K562 (cell line): ENCODE measurements around the gene AGRN. TPM values are rescaled to one million over a fixed set of nuclear protein-coding genes. Genes with fewer than 3 reads are reported as not detected.

ENCODE experiments used
- ATAC-seq: fragments of 200-7000 bp; cut with Tn5 transposase; 3 replicates; pipeline ENCODE4 v1.9.1; 2020; ENCODE audit warnings: moderate library complexity
- BruUV-seq: library from RNA; stranded (reverse); fragments of 400-500 nt; replicated peaks from 2 replicates; lab custom pipeline; 2021; lab: Mats Ljungman, UMichigan
- CTCF ChIA-PET: fragments of 300-600 bp; formaldehyde crosslinking; extraction: SDS; loops from one replicate; lab custom pipeline; 2021; ENCODE audit warnings: low intra/inter-chr PET ratio; lab: Yijun Ruan, JAX
- POLR2A ChIA-PET: fragments of 300-600, 350-650 bp; sonication (Branson Sonifier 250); formaldehyde crosslinking; extraction: SDS; loops from one replicate; lab custom pipeline; 2021; ENCODE audit warnings: antibody characterized with exemption, inconsistent platforms; lab: Yijun Ruan, JAX
- DNase-seq, 4 experiments: peaks; one replicate each; pipeline versions ENCODE4 v3.0.0 to v3.0.0-alpha.2; 2011 to 2018; ENCODE audit warnings: low spot score in 3 of 4, mixed read lengths in 3 of 4; ENCODE audit errors: extremely low read depth in 1 of 4
- FAIRE-seq: peaks from 2 replicates; lab custom pipeline; 2011; peaks lifted over from hg19 to GRCh38; lab: Jason Lieb, UNC
- H2AFZ ChIP-seq: 2 replicates; pipeline ENCODE4 v1.6.0; 2011; ENCODE audit warnings: low read depth, low read length, control low read depth, inconsistent platforms
- H3K27ac ChIP-seq: fragments of 200-600 bp; 3 replicates; pipeline ENCODE4 v1.8.0; 2011; ENCODE audit warnings: low read depth, mild to moderate bottlenecking, control low read depth, inconsistent platforms, low read length, moderate library complexity, mixed read lengths; ENCODE audit errors: extremely low read depth
- H3K27me3 ChIP-seq, 2 experiments: fragments of 300-600 bp in 1 of 2; 2 replicates in 1 of 2; 3 replicates in 1 of 2; pipeline versions ENCODE4 v1.6.0 to v1.8.0; 2011; ENCODE audit warnings: inconsistent platforms in 2 of 2, low read length in 2 of 2, mild to moderate bottlenecking in 1 of 2, mixed read lengths in 1 of 2, moderate library complexity in 1 of 2; ENCODE audit not compliant: control insufficient read depth in 2 of 2, insufficient read depth in 2 of 2
- H3K36me3 ChIP-seq: fragments of 300-600 bp; 3 replicates; pipeline ENCODE4 v1.8.0; 2011; ENCODE audit warnings: mild to moderate bottlenecking, low read length, inconsistent platforms; ENCODE audit not compliant: control insufficient read depth, insufficient read depth
- H3K4me1 ChIP-seq, 2 experiments: fragments of 200-600 bp in 1 of 2; replicated peaks in 1 of 2; 2 replicates in 1 of 2; 3 replicates in 1 of 2; pipeline versions ENCODE4 v1.5.1 to v1.8.0; 2011; ENCODE audit warnings: inconsistent platforms in 2 of 2, low read length in 2 of 2, mild to moderate bottlenecking in 1 of 2, mixed read lengths in 1 of 2, moderate library complexity in 1 of 2; ENCODE audit not compliant: control insufficient read depth in 2 of 2, insufficient read depth in 2 of 2
- H3K4me2 ChIP-seq: 2 replicates; pipeline ENCODE4 v1.6.1; 2011; ENCODE audit warnings: low read length, control low read depth, inconsistent platforms, mixed read lengths; ENCODE audit not compliant: insufficient read depth
- H3K4me3 ChIP-seq: fragments of 200-600 bp; sonication (generic), shearing (Covaris generic); 2 replicates; pipeline ENCODE4 v1.5.1; 2016; ENCODE audit warnings: control low read depth, inconsistent platforms
- H3K79me2 ChIP-seq: fragments of 200-600 bp; 3 replicates; pipeline ENCODE4 v1.8.0; 2011; ENCODE audit warnings: low read length, inconsistent platforms; ENCODE audit not compliant: control insufficient read depth, insufficient read depth
- H3K9ac ChIP-seq, 2 experiments: 2 replicates each; pipeline versions ENCODE4 v1.6.0 to v1.6.1; 2011; ENCODE audit warnings: low read depth in 2 of 2, low read length in 2 of 2, control low read depth in 1 of 2, inconsistent platforms in 1 of 2, mild to moderate bottlenecking in 1 of 2, mixed read lengths in 1 of 2; ENCODE audit not compliant: insufficient read depth in 1 of 2
- H3K9me1 ChIP-seq: one replicate; pipeline ENCODE4 v1.6.0; 2011; ENCODE audit warnings: inconsistent platforms, mild to moderate bottlenecking, low read length, moderate library complexity; ENCODE audit not compliant: control insufficient read depth, insufficient read depth
- H3K9me3 ChIP-seq: replicated peaks from 2 replicates; pipeline ENCODE4 v1.5.1; 2011; ENCODE audit warnings: low read depth, low read length, inconsistent platforms; ENCODE audit not compliant: control insufficient read depth, insufficient read depth
- H4K20me1 ChIP-seq: replicated peaks from 2 replicates; pipeline ENCODE4 v1.6.1; 2011; ENCODE audit warnings: low read length, inconsistent platforms, mixed read lengths; ENCODE audit not compliant: control insufficient read depth, insufficient read depth
- BDP1 ChIP-seq: IDR thresholded peaks from 3 replicates; pipeline ENCODE4 v1.6.1; 2011; ENCODE audit not compliant: insufficient read length, insufficient read depth
- CC2D1A ChIP-seq: fragments of 450-650 bp; IDR thresholded peaks from 2 replicates; pipeline ENCODE4 v1.6.1; 2017; ENCODE audit warnings: mild to moderate bottlenecking
- DACH1 ChIP-seq: fragments of 450-650 bp; IDR thresholded peaks from 2 replicates; pipeline ENCODE4 v1.6.1; 2018; ENCODE audit not compliant: partially characterized antibody
- ETS1 ChIP-seq: conservative IDR thresholded peaks from 2 replicates; pipeline ENCODE4 v1.6.1; 2011; ENCODE audit warnings: low read depth, mild to moderate bottlenecking, low read length; ENCODE audit not compliant: control insufficient read depth
- JUNB ChIP-seq: fragments of 450-650 bp; formaldehyde crosslinking; conservative IDR thresholded peaks from 2 replicates; pipeline ENCODE4 v1.4.0; 2020; ENCODE audit warnings: mild to moderate bottlenecking
- KDM5B ChIP-seq: fragments of 200-600 bp; sonication (generic); IDR thresholded peaks from 2 replicates; pipeline ENCODE4 v1.6.1; 2012; ENCODE audit warnings: low read depth, mild to moderate bottlenecking, moderate library complexity, low read length, control low read depth, inconsistent platforms; ENCODE audit not compliant: insufficient replicate concordance
- MAFF ChIP-seq: IDR thresholded peaks from 2 replicates; pipeline ENCODE4 v1.6.1; 2012; ENCODE audit warnings: low read length, improper control_type of control experiment
- MCM5 ChIP-seq: fragments of 450-650 bp; IDR thresholded peaks from 2 replicates; pipeline ENCODE4 v1.6.1; 2016; ENCODE audit warnings: low read depth
- MYBL2 ChIP-seq, 2 experiments: fragments of 450-650 bp in 1 of 2; sonication (generic) in 1 of 2; formaldehyde crosslinking in 1 of 2; IDR thresholded peaks; 2 replicates each; pipeline versions ENCODE4 v1.6.1 to v1.8.1; 2017 to 2022; ENCODE audit warnings: borderline replicate concordance in 1 of 2, inconsistent platforms in 1 of 2, low read depth in 1 of 2, mild to moderate bottlenecking in 1 of 2, missing genetic modification reagents in 1 of 2, moderate library complexity in 1 of 2
- NR3C1 ChIP-seq: sonication (generic); formaldehyde crosslinking; IDR thresholded peaks from 2 replicates; pipeline ENCODE4 v1.8.1; 2022; ENCODE audit warnings: missing genetic modification reagents
- PURB ChIP-seq: sonication (generic); formaldehyde crosslinking; IDR thresholded peaks from 2 replicates; pipeline ENCODE4 v1.9.0; 2021; ENCODE audit warnings: low read depth, mild to moderate bottlenecking, missing genetic modification reagents
- PYGO2 ChIP-seq: fragments of 450-650 bp; IDR thresholded peaks from 2 replicates; pipeline ENCODE4 v1.6.1; 2016; ENCODE audit warnings: mild to moderate bottlenecking, missing genetic modification characterization, moderate library complexity, missing compliant biosample characterization
- SNRNP70 ChIP-seq: fragments of 200-400 bp; formaldehyde crosslinking; optimal IDR thresholded peaks from 2 replicates; pipeline ENCODE3; 2017; ENCODE audit warnings: low read depth, low read length
- SRF ChIP-seq, 2 experiments: fragments of 250-450, 450-650 bp in 1 of 2; sonication (Bioruptor Pico) in 1 of 2; sonication (generic) in 1 of 2; formaldehyde crosslinking; IDR thresholded peaks; 2 replicates each; pipeline versions ENCODE4 v1.5.0 to v1.5.1; 2020 to 2022; ENCODE audit warnings: mild to moderate bottlenecking in 1 of 2, missing genetic modification reagents in 1 of 2
- TCF15 ChIP-seq: fragments of 250-450 bp; sonication (Bioruptor Pico); IDR thresholded peaks from 2 replicates; pipeline ENCODE4 v1.8.0; 2022; ENCODE audit warnings: moderate library complexity, mild to moderate bottlenecking, inconsistent platforms
- TRIM28 ChIP-seq: fragments of 450-650 bp; IDR thresholded peaks from 2 replicates; pipeline ENCODE4 v1.6.1; 2017
- ZKSCAN8 ChIP-seq: fragments of 200-800 bp; sonication (Bioruptor generic); IDR thresholded peaks from 2 replicates; pipeline ENCODE4 v1.6.1; 2016; ENCODE audit warnings: missing genetic modification characterization, missing compliant biosample characterization
- ZNF3 ChIP-seq: fragments of 250-450 bp; sonication (Bioruptor Pico); IDR thresholded peaks from 2 replicates; pipeline ENCODE4 v1.5.0; 2021; ENCODE audit warnings: mild to moderate bottlenecking, moderate library complexity
- ZNF384 ChIP-seq: IDR thresholded peaks from 2 replicates; pipeline ENCODE4 v1.6.1; 2012; ENCODE audit warnings: low read depth, low read length, improper control_type of control experiment
- WGBS: fragments of 100-300 bp; shearing (Covaris generic); methylation state at CpG from one replicate; pipeline ENCODE4 v1.1.6; 2016; ENCODE audit warnings: low coverage, mixed read lengths; ENCODE audit not compliant: insufficient coverage; ENCODE audit errors: missing lambda C conversion rate; 5-methylcytosine and 5-hydroxymethylcytosine counted together
- in situ Hi-C: fragments of 300-500 bp; cut with MboI; formaldehyde crosslinking; loops from 4 replicates; pipeline ENCODE4 v1.15.0; 2018; ENCODE audit warnings: inconsistent platforms, mixed read lengths
- intact Hi-C: fragments of 100-400 bp; cut with micrococcal nuclease; formaldehyde crosslinking; loops from 2 replicates; pipeline ENCODE4 v1.14.2; 2022
- polyA plus RNA-seq, 8 experiments: library from polyadenylated mRNA; depleted of rRNA in 4 of 8; stranded (reverse) in 5 of 8; unstranded in 3 of 8; fragments of >200 nt; fragmentation: Nextera tagmentation in 2 of 8; fragmentation: Illumina TruSeq in 1 of 8; extraction: Ambion mirVana in 2 of 8; extraction: Trizol in 1 of 8; gene quantifications; 2 replicates each; pipeline versions ENCODE4 v1.2.1 to v1.2.3, GENCODE V29; 2011 to 2014; ENCODE audit warnings: inconsistent platforms in 1 of 8, missing spikeins in 1 of 8
- total RNA-seq, 7 experiments: library from RNA; depleted of rRNA in 6 of 7; stranded (reverse); fragments of >200 nt in 6 of 7; fragmentation: Illumina TruSeq in 2 of 7; extraction: Trizol in 2 of 7; gene quantifications; 2 replicates each; pipeline versions ENCODE4 v1.2.1 to v1.2.3, GENCODE V29; 2011 to 2021; ENCODE audit warnings: low replicate concordance in 1 of 7
- TF ChIP-seq, protein P1 (sequence below), 3 experiments: IDR thresholded peaks in 2 of 3; conservative IDR thresholded peaks in 1 of 3; 2 replicates each; pipeline ENCODE4 v1.5.1; 2011 to 2012; ENCODE audit warnings: low read length in 3 of 3, mild to moderate bottlenecking in 3 of 3, control low read depth in 2 of 3, improper control_type of control experiment in 1 of 3, inconsistent platforms in 1 of 3, low read depth in 1 of 3, mixed read lengths in 1 of 3, moderate library complexity in 1 of 3; ENCODE audit not compliant: insufficient read depth in 2 of 3

AGRN gene
- total and polyA plus RNA-seq, 9 of the 15 experiments (the other 6 are each of a cell fraction or from before 2014, with no cell fraction given), result 0.04 to 111 (median 18.1) TPM

DNA sequence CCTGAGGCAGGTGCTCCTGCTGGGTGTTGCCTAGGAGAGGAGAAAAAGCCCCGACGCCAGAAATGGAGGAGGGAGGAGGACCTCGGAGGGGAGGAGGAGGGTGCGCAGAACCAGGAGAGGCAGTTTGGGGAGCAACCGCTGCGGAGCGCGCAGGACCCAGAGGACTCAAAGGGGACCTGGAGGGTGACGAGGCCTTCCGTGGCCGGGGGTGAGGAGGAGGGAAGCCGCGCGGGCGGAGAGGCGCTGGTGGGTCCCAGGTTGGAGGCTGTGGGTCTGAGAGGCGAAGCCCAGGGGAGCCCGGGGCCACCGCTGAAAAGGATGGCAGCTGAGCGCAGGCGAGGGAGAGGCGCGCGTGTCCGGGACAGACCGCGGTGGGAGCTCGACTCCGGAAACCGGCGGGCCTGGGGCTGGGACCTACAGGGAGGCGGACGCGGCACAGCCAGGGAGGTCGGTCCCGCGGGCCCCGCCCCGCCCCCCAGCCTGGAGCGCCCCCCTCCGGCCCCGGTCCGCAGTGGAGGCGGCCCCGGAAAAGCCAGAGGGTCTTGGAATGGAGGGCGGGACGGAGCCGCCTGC, 39.1 kb downstream of the AGRN start:
- Histone ChIP-seq H3K36me3 (peaks cover 16% of the 10 kb centered on the region; the same call in 1 of the 3 replicates), H3K27me3 (no peaks in the 10 kb centered on the region), H3K4me3 (peak overlapping the region; percentile 69), H2AFZ (peak overlapping the region; percentile 86), H3K9ac (peak overlapping the region; percentile 74 to 92; a peak in 3 of 4 replicates), H3K79me2 (no peaks in the 10 kb centered on the region), H3K9me3 (no peaks in the 10 kb centered on the region), H3K9me1 (no peaks in the 10 kb centered on the region), H4K20me1 (no peaks in the 10 kb centered on the region), H3K4me2 (peak overlapping the region; percentile 90), H3K4me1 (peaks cover 44 to 84% of the 10 kb centered on the region in 2 experiments), H3K27ac (peak overlapping the region; percentile 67)
- intact Hi-C loops, result no loop called here
- ChIA-PET POLR2A (interaction anchor here (0.5 to 1.5 kb wide), 5 partner anchors 8 to 19 kb away, joined by 3 to 4 read pairs (median 3); no protein-coding TSS in a partner anchor), CTCF (interaction anchor here (0.8 kb wide), 1 partner anchor 189 kb away, joined by 3 read pairs; no protein-coding TSS in a partner anchor)
- FAIRE-seq (peak; percentile 60), ATAC-seq (peak; percentile 74), DNase-seq (peak; percentile 74 to 94 (median 92))
- no TSS peak for BruUV-seq
- 2% methylated on average over 26 of the region's 48 CpGs for WGBS
- in situ Hi-C loops, result no loop called here
- TF ChIP-seq, protein P1, sequence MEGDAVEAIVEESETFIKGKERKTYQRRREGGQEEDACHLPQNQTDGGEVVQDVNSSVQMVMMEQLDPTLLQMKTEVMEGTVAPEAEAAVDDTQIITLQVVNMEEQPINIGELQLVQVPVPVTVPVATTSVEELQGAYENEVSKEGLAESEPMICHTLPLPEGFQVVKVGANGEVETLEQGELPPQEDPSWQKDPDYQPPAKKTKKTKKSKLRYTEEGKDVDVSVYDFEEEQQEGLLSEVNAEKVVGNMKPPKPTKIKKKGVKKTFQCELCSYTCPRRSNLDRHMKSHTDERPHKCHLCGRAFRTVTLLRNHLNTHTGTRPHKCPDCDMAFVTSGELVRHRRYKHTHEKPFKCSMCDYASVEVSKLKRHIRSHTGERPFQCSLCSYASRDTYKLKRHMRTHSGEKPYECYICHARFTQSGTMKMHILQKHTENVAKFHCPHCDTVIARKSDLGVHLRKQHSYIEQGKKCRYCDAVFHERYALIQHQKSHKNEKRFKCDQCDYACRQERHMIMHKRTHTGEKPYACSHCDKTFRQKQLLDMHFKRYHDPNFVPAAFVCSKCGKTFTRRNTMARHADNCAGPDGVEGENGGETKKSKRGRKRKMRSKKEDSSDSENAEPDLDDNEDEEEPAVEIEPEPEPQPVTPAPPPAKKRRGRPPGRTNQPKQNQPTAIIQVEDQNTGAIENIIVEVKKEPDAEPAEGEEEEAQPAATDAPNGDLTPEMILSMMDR (IDR thresholded peaks at IDR 0.05 in 2 of 3, conservative IDR thresholded peaks at IDR 0.05 in 1 of 3; ENCODE audit: insufficient read depth in 2 of 3, low read depth in 1 of 3, low read length in 3 of 3), result peak; percentile 30 to 43 (median 31); a peak in 2 of 6 replicates
- TF ChIP-seq MAFF (no peak), MYBL2 (IDR thresholded peaks at IDR 0.05; ENCODE audit: low read depth) (no peak), MYBL2 (CRISPR knock-in tag; IDR thresholded peaks at IDR 0.05; ENCODE audit: borderline replicate concordance) (no peak), MCM5 (no peak), PURB (CRISPR knock-in tag) (no peak), BDP1 (no peak), PYGO2 (tag) (no peak), DACH1 (no peak), SNRNP70 (no peak), TRIM28 (no peak), TCF15 (CRISPR knock-in tag) (no peak), ZNF384 (no peak), CC2D1A (no peak), ETS1 (no peak), ZNF3 (no peak), NR3C1 (CRISPR knock-in tag) (0 out of 2 replicates have a peak, but pooled peaks have one; percentile 4), JUNB (no peak), KDM5B (peak; percentile 71), SRF (CRISPR knock-in tag; IDR thresholded peaks at IDR 0.05) (peak in 1 of 2 experiments; percentile 84; a peak in 1 of 4 replicates), ZKSCAN8 (no peak)
